Breast epithelium (tissue), 4 donors: ENCODE data around the gene MYOM3. TPM values are rescaled to one million over a fixed set of nuclear protein-coding genes. Genes with fewer than 3 reads are reported as not detected.

Experiments used
- DNase-seq, 2 donors: peaks; one replicate each; pipeline ENCODE4 v3.0.0-alpha.2; 2019; ENCODE audit warnings: low spot score in 2 of 2
- H3K27ac ChIP-seq, 2 donors: fragments of 200-600 bp; sonication (generic) in 1 of 2; one replicate each; pipeline ENCODE4 v1.5.1; 2016 to 2019; ENCODE audit warnings: mild to moderate bottlenecking in 1 of 2
- H3K27me3 ChIP-seq, 2 donors: fragments of 200-600 bp; sonication (generic) in 1 of 2; one replicate each; pipeline versions ENCODE4 v1.5.1 to v1.6.0; 2017 to 2019; ENCODE audit warnings: control low read depth in 1 of 2, mild to moderate bottlenecking in 1 of 2
- H3K36me3 ChIP-seq: fragments of 200-600 bp; one replicate; pipeline ENCODE4 v1.5.1; 2019
- H3K4me1 ChIP-seq, 2 donors: fragments of 200-600 bp; sonication (generic); one replicate each; pipeline ENCODE4 v1.5.1; 2016 to 2019; ENCODE audit warnings: control low read depth in 1 of 2
- H3K4me3 ChIP-seq, 3 donors: fragments of 200-600 bp; sonication (generic); 1 replicate in 2 of 3; 2 replicates in 1 of 3; pipeline ENCODE4 v1.5.1; 2016 to 2019; ENCODE audit warnings: mild to moderate bottlenecking in 3 of 3, moderate library complexity in 2 of 3
- H3K9me3 ChIP-seq, 2 donors: fragments of 200-600 bp; sonication (generic) in 1 of 2; one replicate each; pipeline ENCODE4 v1.5.1; 2016 to 2019; ENCODE audit warnings: control low read depth in 1 of 2
- POLR2A ChIP-seq: fragments of 450-650 bp; IDR thresholded peaks from one replicate; pipeline ENCODE4 v1.6.1; 2016; ENCODE audit warnings: antibody characterized with exemption, mild to moderate bottlenecking, moderate library complexity
- POLR2AphosphoS5 ChIP-seq, 3 donors: sonication (generic); formaldehyde crosslinking; IDR thresholded peaks; one replicate each; pipeline ENCODE4 v1.6.1; 2017; ENCODE audit warnings: antibody characterized with exemption in 3 of 3
- intact Hi-C: fragments of 100-400 bp; cut with DNase I; formaldehyde crosslinking; loops from one replicate; pipeline ENCODE4 v1.15.1; 2023; ENCODE audit warnings: low total_unique reads
- total RNA-seq, 3 donors: library from RNA; depleted of rRNA; stranded (reverse); fragments of >200 nt; gene quantifications; one replicate each; pipeline ENCODE4 v1.1.0, GENCODE V29; 2016
- TF ChIP-seq, protein P1 (sequence below), 3 donors: fragments of 450-650 bp; IDR thresholded peaks; one replicate each; pipeline ENCODE4 v1.5.1; 2016 to 2017; ENCODE audit warnings: antibody characterized with exemption in 3 of 3, mild to moderate bottlenecking in 3 of 3, moderate library complexity in 3 of 3

The MYOM3 gene
- total RNA-seq, 3 donors from 2014 or later, result 0.32 to 0.98 (median 0.59) TPM

DNA sequence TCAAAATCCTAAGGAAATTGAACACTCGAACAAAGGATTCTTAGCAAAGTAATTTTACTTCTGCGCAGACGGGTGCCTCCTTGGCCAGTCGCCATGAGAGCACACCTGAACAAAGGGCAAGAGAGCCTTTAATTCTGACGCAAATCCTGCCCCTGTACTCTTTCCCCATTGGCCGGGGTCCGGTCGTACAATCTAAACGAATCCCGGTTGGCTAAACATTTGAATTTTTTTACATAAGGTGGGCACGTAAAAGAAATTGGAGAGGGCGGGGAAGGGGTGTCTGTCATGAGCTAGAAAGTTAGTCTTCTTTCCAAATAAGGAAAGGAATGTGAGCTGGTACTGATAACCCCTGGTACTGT is 39.2 kb upstream of the MYOM3 start:
- TF ChIP-seq POLR2AphosphoS5 (IDR thresholded peaks at IDR 0.05), result no peak
- no peak for TF ChIP-seq POLR2A
- TF ChIP-seq, protein P1, sequence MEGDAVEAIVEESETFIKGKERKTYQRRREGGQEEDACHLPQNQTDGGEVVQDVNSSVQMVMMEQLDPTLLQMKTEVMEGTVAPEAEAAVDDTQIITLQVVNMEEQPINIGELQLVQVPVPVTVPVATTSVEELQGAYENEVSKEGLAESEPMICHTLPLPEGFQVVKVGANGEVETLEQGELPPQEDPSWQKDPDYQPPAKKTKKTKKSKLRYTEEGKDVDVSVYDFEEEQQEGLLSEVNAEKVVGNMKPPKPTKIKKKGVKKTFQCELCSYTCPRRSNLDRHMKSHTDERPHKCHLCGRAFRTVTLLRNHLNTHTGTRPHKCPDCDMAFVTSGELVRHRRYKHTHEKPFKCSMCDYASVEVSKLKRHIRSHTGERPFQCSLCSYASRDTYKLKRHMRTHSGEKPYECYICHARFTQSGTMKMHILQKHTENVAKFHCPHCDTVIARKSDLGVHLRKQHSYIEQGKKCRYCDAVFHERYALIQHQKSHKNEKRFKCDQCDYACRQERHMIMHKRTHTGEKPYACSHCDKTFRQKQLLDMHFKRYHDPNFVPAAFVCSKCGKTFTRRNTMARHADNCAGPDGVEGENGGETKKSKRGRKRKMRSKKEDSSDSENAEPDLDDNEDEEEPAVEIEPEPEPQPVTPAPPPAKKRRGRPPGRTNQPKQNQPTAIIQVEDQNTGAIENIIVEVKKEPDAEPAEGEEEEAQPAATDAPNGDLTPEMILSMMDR (IDR thresholded peaks at IDR 0.05), result no peak
- Histone ChIP-seq H3K4me3 (peak overlapping the region in 2 of 3 donors; percentile 34 to 49), H3K27me3 (no peaks in the 10 kb centered on the region), H3K9me3 (no peaks in the 10 kb centered on the region), H3K36me3 (no peaks in the 10 kb centered on the region), H3K4me1 (no peaks in the 10 kb centered on the region), H3K27ac (peak overlapping the region; percentile 76 to 87)
- peak in 1 of 2 donors; percentile 92 for DNase-seq
- intact Hi-C loops, result no loop called here

DNA sequence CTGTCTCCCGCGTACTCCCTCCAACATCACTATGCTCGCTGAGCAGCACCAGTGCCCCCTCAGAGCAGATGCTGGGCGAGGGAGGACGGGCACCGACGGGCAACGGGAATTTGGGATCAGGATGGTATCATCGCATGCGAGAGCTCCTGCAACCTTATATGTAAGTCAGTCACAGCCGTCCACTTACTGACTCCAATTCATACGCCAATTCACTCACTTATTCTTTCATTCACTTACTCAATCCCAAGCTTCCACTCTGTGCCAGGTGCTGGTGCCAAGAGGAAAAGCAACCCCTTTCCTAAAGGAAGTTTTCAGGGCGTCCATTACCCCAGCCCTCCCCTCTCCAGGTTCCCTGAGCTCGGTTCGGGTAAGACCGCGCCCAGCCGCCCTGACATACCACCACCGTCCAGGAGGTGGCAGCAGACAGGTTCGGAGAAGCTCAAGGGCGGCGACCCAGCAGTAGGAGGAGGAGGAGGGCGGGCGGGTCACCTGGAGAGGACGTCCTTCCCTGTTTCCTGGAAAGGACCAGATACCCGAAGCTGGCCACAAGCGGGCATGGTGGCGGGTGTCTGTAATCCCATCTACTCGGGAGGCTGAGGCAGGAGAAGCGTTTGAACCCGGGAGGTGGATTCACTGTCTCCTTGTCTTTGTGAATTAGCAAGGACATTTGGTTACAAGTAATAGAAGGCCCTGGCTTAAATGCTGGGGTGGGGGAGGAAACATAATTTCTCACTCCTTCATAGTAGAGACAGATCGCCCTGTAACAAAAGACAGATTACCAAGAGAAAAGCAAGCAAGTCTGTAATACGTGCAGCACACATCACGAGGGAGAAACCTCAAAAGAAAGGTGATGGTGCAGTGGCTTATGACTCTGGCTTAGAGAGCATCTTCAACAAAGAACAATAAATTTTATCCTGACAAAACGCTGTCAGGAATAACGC is 38.6 kb upstream of the MYOM3 start:
- Histone ChIP-seq H3K27ac (peak overlapping the region; percentile 76 to 87), H3K36me3 (no peaks in the 10 kb centered on the region), H3K4me3 (peak overlapping the region in 2 of 3 donors; percentile 34 to 49), H3K27me3 (no peaks in the 10 kb centered on the region), H3K4me1 (no peaks in the 10 kb centered on the region), H3K9me3 (no peaks in the 10 kb centered on the region)
- DNase-seq, result peak; percentile 94
- TF ChIP-seq POLR2A (no peak), POLR2AphosphoS5 (IDR thresholded peaks at IDR 0.05) (peak in 2 of 3 donors; percentile 37 to 38)
- TF ChIP-seq, protein P1 (IDR thresholded peaks at IDR 0.05), result peak; percentile 76 to 91 (median 88)
- intact Hi-C loops, result no loop called here

DNA sequence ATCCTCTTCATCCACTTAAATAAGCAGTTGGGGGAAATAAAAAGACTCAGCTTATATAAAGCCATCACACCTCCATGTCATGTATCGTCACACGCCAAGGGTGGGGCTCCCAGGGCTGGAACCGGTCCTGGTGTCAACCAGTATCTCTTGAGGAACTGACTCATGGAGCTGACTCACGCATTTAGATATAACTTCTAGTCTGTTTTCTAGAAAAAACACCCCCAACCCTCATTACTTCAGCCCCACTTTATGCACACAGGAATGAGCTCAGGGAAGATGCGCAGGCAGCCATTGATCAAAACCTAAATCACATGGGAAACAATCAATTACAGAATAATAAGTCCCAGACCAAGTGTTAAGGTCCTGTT is 37.9 kb upstream of the MYOM3 start:
- Histone ChIP-seq H3K4me1 (no peaks in the 10 kb centered on the region), H3K4me3 (peak overlapping the region in 2 of 3 donors; percentile 34 to 49), H3K27ac (no peak overlapping the region), H3K27me3 (no peaks in the 10 kb centered on the region), H3K36me3 (no peaks in the 10 kb centered on the region), H3K9me3 (no peaks in the 10 kb centered on the region)
- DNase-seq, result no peak
- intact Hi-C loops, result no loop called here
- TF ChIP-seq POLR2A, result no peak
- TF ChIP-seq, protein P1 (IDR thresholded peaks at IDR 0.05), result no peak
- TF ChIP-seq POLR2AphosphoS5 (IDR thresholded peaks at IDR 0.05), result no peak

DNA sequence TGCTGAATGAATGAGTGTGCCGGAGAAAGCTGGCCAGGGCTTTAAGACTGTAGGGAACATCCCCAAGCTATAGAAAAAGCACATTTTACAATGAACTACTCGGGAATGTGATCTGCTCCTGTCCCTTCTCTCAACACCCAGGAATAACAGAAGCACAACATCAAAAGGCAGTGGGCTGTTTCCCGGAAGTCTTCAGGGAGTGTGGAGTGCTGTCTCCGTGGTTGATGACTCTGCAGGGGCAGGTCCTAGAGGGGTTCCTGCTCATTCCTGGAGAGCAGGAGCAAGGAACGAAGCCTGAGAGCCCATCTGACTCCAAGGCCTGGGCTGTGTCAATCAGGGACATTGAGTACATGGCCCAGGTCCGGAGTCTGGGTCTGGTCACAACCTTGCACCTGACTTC is 35.9 kb upstream of the MYOM3 start:
- Histone ChIP-seq H3K4me1 (no peaks in the 10 kb centered on the region), H3K4me3 (no peak overlapping the region), H3K9me3 (no peaks in the 10 kb centered on the region), H3K27me3 (no peaks in the 10 kb centered on the region), H3K27ac (no peak overlapping the region), H3K36me3 (no peaks in the 10 kb centered on the region)
- intact Hi-C loops, result no loop called here
- TF ChIP-seq, protein P1 (IDR thresholded peaks at IDR 0.05), result no peak
- TF ChIP-seq POLR2A (no peak), POLR2AphosphoS5 (IDR thresholded peaks at IDR 0.05) (no peak)
- DNase-seq, result no peak

DNA sequence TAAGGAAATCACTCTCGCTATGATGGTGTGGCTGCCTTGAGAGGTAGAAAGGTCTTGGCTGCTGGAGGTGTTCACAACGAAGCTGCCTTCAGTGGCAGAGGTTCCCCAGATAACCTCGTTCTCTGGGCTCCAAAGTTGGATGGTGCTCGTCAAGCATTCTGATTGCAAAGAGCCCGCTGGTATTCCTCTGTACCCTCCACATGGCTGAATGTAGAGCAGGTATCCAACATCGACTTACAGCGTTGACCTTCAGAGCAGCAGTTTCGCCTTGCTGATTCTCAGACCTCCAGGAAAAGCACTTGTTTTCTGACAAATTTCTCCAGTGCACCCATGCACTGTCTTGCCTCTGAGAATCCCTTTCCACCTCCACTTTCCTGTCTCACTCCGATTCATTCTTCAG is 35.3 kb upstream of the MYOM3 start:
- H3K4me1 ChIP-seq, result no peaks in the 10 kb centered on the region
- TF ChIP-seq, protein P1 (IDR thresholded peaks at IDR 0.05), result no peak
- TF ChIP-seq POLR2AphosphoS5 (IDR thresholded peaks at IDR 0.05), result no peak
- TF ChIP-seq POLR2A, result no peak
- intact Hi-C loops, result no loop called here
- no peak overlapping the region for H3K4me3 ChIP-seq
- no peak for DNase-seq
- H3K27me3 ChIP-seq, result no peaks in the 10 kb centered on the region
- H3K9me3 ChIP-seq, result no peaks in the 10 kb centered on the region
- H3K27ac ChIP-seq, result no peak overlapping the region
- no peaks in the 10 kb centered on the region for H3K36me3 ChIP-seq
